Progenitor cell of endocrine pancreas (in vitro differentiated cells): Measurements from ENCODE around the gene DBR1. TPM values are rescaled to one million over a fixed set of nuclear protein-coding genes. Genes with fewer than 3 reads are reported as not detected.
A peak's percentile ranks its signal among the peaks of the same experiment; 100 is the strongest.
"Not testable (repeated sequence)": the region's sequence is repeated elsewhere in the genome, so short reads cannot be mapped to it uniquely, and the experiment has no call there.

Experiments
- DNase-seq: peaks from one replicate; pipeline ENCODE4 v3.0.0; 2021; ENCODE audit warnings: low spot score; ENCODE audit not compliant: unreplicated experiment
- H3K27ac Mint-ChIP-seq: 2 replicates; pipeline ENCODE4 v1.8.0; 2021; ENCODE audit warnings: mild to moderate bottlenecking, moderate library complexity, mixed read lengths
- H3K27me3 Mint-ChIP-seq: 2 replicates; pipeline ENCODE4 v1.8.0; 2021; ENCODE audit warnings: mixed read lengths
- H3K36me3 Mint-ChIP-seq: 2 replicates; pipeline ENCODE4 v1.8.0; 2022; ENCODE audit warnings: mixed read lengths; ENCODE audit not compliant: insufficient read depth
- H3K4me1 Mint-ChIP-seq: 2 replicates; pipeline ENCODE4 v1.8.0; 2021; ENCODE audit warnings: low read depth, mixed read lengths
- H3K4me3 Mint-ChIP-seq: 2 replicates; pipeline ENCODE4 v1.8.0; 2021; ENCODE audit warnings: low read depth, mild to moderate bottlenecking, moderate library complexity, mixed read lengths
- H3K9me3 Mint-ChIP-seq: 2 replicates; pipeline ENCODE4 v1.8.0; 2021; ENCODE audit warnings: low read depth, mixed read lengths
- total RNA-seq: library from RNA; stranded (reverse); gene quantifications from 2 replicates; pipeline ENCODE4 v1.2.1, GENCODE V29; 2021
- TF ChIP-seq, protein P1 (sequence below): fragments of 200-600 bp; sonication (generic); IDR thresholded peaks from one replicate; pipeline ENCODE4 v1.5.0; 2021; ENCODE audit warnings: antibody characterized with exemption, mild to moderate bottlenecking; ENCODE audit not compliant: unreplicated experiment

The DBR1 gene
- total RNA-seq, 1 donor from 2014 or later = 31.8 TPM

DNA sequence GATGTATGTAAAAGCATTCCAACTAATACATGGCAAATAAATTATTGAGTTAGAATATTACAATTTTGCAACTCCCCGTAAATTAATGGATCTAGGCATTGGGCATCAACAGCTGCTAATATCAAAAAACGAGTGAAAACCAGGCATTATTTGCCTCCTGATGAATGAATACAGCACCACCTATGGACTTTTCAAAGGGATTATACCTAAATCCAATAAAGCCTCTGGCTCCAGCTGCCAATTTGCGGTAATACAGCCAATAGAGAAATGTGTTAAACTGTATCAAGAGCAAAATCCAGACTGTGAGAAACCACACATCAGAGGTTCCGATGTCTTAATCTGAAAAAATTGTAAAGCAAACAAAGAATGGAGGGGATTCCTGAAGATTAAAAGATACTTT, 26.2 kb downstream of the DBR1 start:
- H3K36me3 Mint-ChIP-seq = peaks cover 5% of the 10 kb centered on the region
- H3K27me3 Mint-ChIP-seq = no peaks in the 10 kb centered on the region
- no peak overlapping the region for H3K4me3 Mint-ChIP-seq
- H3K27ac Mint-ChIP-seq = no peak overlapping the region
- TF ChIP-seq, protein P1, sequence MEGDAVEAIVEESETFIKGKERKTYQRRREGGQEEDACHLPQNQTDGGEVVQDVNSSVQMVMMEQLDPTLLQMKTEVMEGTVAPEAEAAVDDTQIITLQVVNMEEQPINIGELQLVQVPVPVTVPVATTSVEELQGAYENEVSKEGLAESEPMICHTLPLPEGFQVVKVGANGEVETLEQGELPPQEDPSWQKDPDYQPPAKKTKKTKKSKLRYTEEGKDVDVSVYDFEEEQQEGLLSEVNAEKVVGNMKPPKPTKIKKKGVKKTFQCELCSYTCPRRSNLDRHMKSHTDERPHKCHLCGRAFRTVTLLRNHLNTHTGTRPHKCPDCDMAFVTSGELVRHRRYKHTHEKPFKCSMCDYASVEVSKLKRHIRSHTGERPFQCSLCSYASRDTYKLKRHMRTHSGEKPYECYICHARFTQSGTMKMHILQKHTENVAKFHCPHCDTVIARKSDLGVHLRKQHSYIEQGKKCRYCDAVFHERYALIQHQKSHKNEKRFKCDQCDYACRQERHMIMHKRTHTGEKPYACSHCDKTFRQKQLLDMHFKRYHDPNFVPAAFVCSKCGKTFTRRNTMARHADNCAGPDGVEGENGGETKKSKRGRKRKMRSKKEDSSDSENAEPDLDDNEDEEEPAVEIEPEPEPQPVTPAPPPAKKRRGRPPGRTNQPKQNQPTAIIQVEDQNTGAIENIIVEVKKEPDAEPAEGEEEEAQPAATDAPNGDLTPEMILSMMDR = no peak
- H3K9me3 Mint-ChIP-seq = peaks cover 13% of the 10 kb centered on the region
- H3K4me1 Mint-ChIP-seq = no peaks in the 10 kb centered on the region
- DNase-seq = no peak

DNA sequence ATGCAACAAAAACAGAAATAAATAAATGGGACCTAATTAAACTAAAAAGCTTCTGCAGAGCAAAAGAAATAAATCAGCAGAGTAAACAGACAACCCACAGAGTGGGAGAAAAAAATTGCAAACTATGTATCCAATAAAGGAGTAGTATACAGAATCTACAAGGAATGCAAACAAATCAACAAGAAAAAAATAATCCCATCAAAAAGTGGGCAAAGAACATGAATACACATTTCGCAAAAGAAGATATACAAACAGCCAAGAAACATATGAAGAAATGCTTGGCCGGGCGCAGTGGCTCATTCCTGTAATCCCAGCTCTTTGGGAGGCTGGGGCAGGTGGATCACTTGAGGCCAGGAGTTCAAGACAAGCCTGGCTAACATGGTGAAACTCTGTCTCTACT, 32.5 kb downstream of the DBR1 start:
- not testable (repeated sequence) for H3K4me3 Mint-ChIP-seq, H3K27ac Mint-ChIP-seq, H3K27me3 Mint-ChIP-seq, DNase-seq, H3K36me3 Mint-ChIP-seq
- Mint-ChIP-seq H3K9me3 (peaks cover 17% of the 10 kb centered on the region), H3K4me1 (peaks cover 12% of the 10 kb centered on the region)

DNA sequence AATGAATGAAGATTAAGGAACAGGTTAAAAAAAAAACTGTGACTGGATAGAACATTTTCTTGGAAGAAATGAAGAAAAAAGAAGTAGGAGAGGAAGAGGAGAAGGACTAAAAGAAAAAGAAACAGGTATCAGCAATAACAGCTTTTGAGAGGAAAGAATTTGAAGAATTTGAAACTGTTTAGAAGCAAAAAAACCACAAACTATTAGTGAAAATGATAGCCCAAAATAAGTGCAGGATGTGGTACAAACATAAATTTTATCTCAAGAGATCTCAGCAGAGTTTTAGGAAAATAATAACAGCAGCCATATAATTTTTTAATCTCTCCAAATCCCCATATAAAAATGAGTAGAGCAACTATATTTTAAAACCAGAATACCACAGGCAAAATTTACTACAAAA, 33.8 kb downstream of the DBR1 start:
- no peak for DNase-seq
- TF ChIP-seq, protein P1 = no peak
- Mint-ChIP-seq H3K36me3 (peaks cover 9% of the 10 kb centered on the region), H3K27me3 (no peaks in the 10 kb centered on the region), H3K4me3 (no peak overlapping the region), H3K27ac (peak overlapping the region; percentile 5), H3K4me1 (peaks cover 24% of the 10 kb centered on the region), H3K9me3 (peaks cover 14% of the 10 kb centered on the region)

DNA sequence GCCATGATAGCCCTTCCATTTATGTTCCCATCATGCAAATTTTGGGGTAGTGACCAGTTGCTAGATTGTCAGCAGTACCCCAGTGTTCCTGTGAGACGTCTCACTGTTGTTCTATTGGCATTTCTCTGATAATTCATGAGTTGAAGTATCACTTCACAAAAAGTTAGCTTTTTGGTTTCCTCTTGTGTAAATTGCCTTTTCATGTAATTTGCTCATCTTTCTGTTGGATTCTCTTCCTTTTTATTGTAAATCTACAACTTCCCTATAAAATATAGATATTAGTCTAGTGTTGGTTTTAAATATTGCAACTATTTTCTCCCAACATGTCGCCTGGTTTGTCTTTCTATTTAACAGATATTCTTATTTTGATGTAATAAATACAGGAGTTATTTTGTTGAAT, 35.0 kb downstream of the DBR1 start:
- H3K9me3 Mint-ChIP-seq = peaks cover 12% of the 10 kb centered on the region
- H3K4me3 Mint-ChIP-seq = no peak overlapping the region
- TF ChIP-seq, protein P1 = no peak
- no peak for DNase-seq
- no peaks in the 10 kb centered on the region for H3K27me3 Mint-ChIP-seq
- H3K4me1 Mint-ChIP-seq = peaks cover 34% of the 10 kb centered on the region
- no peak overlapping the region for H3K27ac Mint-ChIP-seq
- peaks cover 9% of the 10 kb centered on the region for H3K36me3 Mint-ChIP-seq

DNA sequence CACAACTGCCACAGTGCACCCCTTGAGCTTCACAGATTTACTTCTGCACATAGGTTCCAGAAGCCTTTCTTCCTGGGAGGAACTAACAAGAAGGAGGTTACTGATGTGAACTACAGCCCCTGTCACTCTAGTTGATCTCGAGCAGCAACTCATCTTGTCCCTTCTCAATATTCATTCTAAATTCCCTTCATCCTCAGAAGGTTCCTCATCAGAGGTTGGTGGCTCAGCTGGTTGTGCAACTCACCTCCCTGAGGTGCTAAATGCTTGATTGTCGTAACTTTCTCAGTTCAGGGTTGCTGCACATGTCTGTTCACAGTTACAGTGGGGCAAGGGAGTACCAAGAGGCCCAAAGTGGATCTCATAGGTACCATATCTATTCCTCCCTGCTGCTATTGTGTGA, 36.9 kb downstream of the DBR1 start:
- DNase-seq = no peak
- Mint-ChIP-seq H3K36me3 (peaks cover 1% of the 10 kb centered on the region), H3K4me3 (no peak overlapping the region), H3K9me3 (peaks cover 3% of the 10 kb centered on the region), H3K4me1 (peaks cover 49% of the 10 kb centered on the region), H3K27me3 (no peaks in the 10 kb centered on the region), H3K27ac (peak overlapping the region; percentile 25)
- TF ChIP-seq, protein P1 = no peak

DNA sequence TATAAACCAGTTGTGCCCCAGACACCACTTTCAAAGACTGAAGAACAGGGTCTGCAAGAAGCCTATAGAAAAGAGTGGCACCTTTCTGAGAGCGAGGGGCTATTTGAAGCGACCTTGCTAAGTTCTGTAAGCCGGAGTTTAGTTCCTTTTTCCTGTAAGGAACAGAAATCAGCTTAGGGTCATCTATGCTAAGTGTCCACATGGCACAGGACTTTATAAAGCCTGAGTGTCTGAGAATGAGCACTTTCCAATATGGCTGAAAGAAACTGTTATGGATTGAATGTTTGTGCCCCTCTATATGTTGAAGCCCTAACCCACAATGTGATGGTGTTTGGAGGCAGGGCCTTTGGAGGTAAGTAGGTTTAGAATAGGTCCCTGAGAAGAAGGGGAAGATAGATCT, 38.5 kb downstream of the DBR1 start:
- Mint-ChIP-seq H3K27ac (peak overlapping the region; percentile 96), H3K36me3 (no peaks in the 10 kb centered on the region), H3K27me3 (no peaks in the 10 kb centered on the region), H3K4me3 (peak overlapping the region; percentile 46), H3K4me1 (peaks cover 62% of the 10 kb centered on the region), H3K9me3 (peaks cover 3% of the 10 kb centered on the region)
- TF ChIP-seq, protein P1 = no peak
- no peak for DNase-seq
